K562 (cell line): Measurements from ENCODE around the gene ZNF598. TPM values are rescaled to one million over a fixed set of nuclear protein-coding genes. Genes with fewer than 3 reads are reported as not detected.

Experiments used
- ARID3B ChIP-seq: fragments of 250-450 bp; sonication (Bioruptor Pico); IDR thresholded peaks from 2 replicates; pipeline ENCODE4 v1.4.0; 2020; ENCODE audit warnings: borderline replicate concordance
- ARNT ChIP-seq, 2 experiments: fragments of 450-650 bp; IDR thresholded peaks; 2 replicates each; pipeline ENCODE4 v1.6.1; 2016; ENCODE audit warnings: mild to moderate bottlenecking in 1 of 2
- ATF7 ChIP-seq: fragments of 450-650 bp; IDR thresholded peaks from 2 replicates; pipeline ENCODE4 v1.7.1; 2014; ENCODE audit warnings: mild to moderate bottlenecking, moderate library complexity
- CBX1 ChIP-seq: sonication (generic); IDR thresholded peaks from 2 replicates; pipeline ENCODE4 v1.6.1; 2016; ENCODE audit warnings: antibody characterized with exemption, low read depth, mild to moderate bottlenecking
- CEBPZ ChIP-seq: fragments of 150-350 bp; IDR thresholded peaks from 2 replicates; pipeline ENCODE4 v1.6.1; 2014; ENCODE audit warnings: low read depth, mild to moderate bottlenecking, low read length, borderline replicate concordance
- FOXK1 ChIP-seq: sonication (generic); formaldehyde crosslinking; IDR thresholded peaks from 2 replicates; pipeline ENCODE4 v1.8.0; 2022; ENCODE audit warnings: missing genetic modification reagents, mild to moderate bottlenecking, borderline replicate concordance
- KLF16 ChIP-seq: IDR thresholded peaks from 2 replicates; pipeline ENCODE4 v1.6.1; 2016; ENCODE audit warnings: antibody characterized with exemption
- MTA2 ChIP-seq: fragments of 450-650 bp; IDR thresholded peaks from 2 replicates; pipeline ENCODE4 v1.6.1; 2016; ENCODE audit warnings: low read depth
- MYBL2 ChIP-seq, 2 experiments: fragments of 450-650 bp in 1 of 2; sonication (generic) in 1 of 2; formaldehyde crosslinking in 1 of 2; IDR thresholded peaks; 2 replicates each; pipeline versions ENCODE4 v1.6.1 to v1.8.1; 2017 to 2022; ENCODE audit warnings: borderline replicate concordance in 1 of 2, inconsistent platforms in 1 of 2, low read depth in 1 of 2, mild to moderate bottlenecking in 1 of 2, missing genetic modification reagents in 1 of 2, moderate library complexity in 1 of 2
- NR0B1 ChIP-seq: fragments of 450-650 bp; IDR thresholded peaks from one replicate; pipeline ENCODE4 v1.6.1; 2018; ENCODE audit warnings: mild to moderate bottlenecking, moderate library complexity; ENCODE audit not compliant: partially characterized antibody
- RBM39 ChIP-seq: fragments of 200-400 bp; formaldehyde crosslinking; optimal IDR thresholded peaks from 2 replicates; pipeline ENCODE3; 2018; ENCODE audit warnings: low read depth, low read length
- RFX7 ChIP-seq: fragments of 250-450 bp; sonication (Bioruptor Pico); IDR thresholded peaks from 2 replicates; pipeline ENCODE4 v1.5.1; 2021; ENCODE audit warnings: mild to moderate bottlenecking
- SREBF1 ChIP-seq: fragments of 150-350 bp; IDR thresholded peaks from 2 replicates; pipeline ENCODE4 v1.6.1; 2014; ENCODE audit warnings: antibody characterized with exemption, low read depth, low read length, borderline replicate concordance
- STAT5A ChIP-seq: IDR thresholded peaks from 2 replicates; pipeline ENCODE4 v1.6.1; 2012; ENCODE audit warnings: low read length, inconsistent platforms, borderline replicate concordance
- TFAM ChIP-seq: fragments of 250-450 bp; sonication (Bioruptor Pico); conservative IDR thresholded peaks from 2 replicates; pipeline ENCODE4 v1.5.0; 2021; ENCODE audit warnings: mild to moderate bottlenecking, moderate library complexity
- TFE3 ChIP-seq: fragments of 450-650 bp; formaldehyde crosslinking; IDR thresholded peaks from 2 replicates; pipeline ENCODE4 v1.4.0; 2020; ENCODE audit warnings: mild to moderate bottlenecking, mixed read lengths
- ZNF830 ChIP-seq: fragments of 250-450 bp; sonication (Bioruptor Pico); IDR thresholded peaks from 2 replicates; pipeline ENCODE4 v1.5.0; 2021; ENCODE audit warnings: mild to moderate bottlenecking
- polyA plus RNA-seq, 8 experiments: library from polyadenylated mRNA; depleted of rRNA in 4 of 8; stranded (reverse) in 5 of 8; unstranded in 3 of 8; fragments of >200 nt; fragmentation: Nextera tagmentation in 2 of 8; fragmentation: Illumina TruSeq in 1 of 8; extraction: Ambion mirVana in 2 of 8; extraction: Trizol in 1 of 8; gene quantifications; 2 replicates each; pipeline versions ENCODE4 v1.2.1 to v1.2.3, GENCODE V29; 2011 to 2014; ENCODE audit warnings: inconsistent platforms in 1 of 8, missing spikeins in 1 of 8
- total RNA-seq, 7 experiments: library from RNA; depleted of rRNA in 6 of 7; stranded (reverse); fragments of >200 nt in 6 of 7; fragmentation: Illumina TruSeq in 2 of 7; extraction: Trizol in 2 of 7; gene quantifications; 2 replicates each; pipeline versions ENCODE4 v1.2.1 to v1.2.3, GENCODE V29; 2011 to 2021; ENCODE audit warnings: low replicate concordance in 1 of 7
- TF ChIP-seq, protein P1 (sequence below), 3 experiments: fragments of 200-800 bp in 1 of 3; sonication (Bioruptor generic) in 1 of 3; sonication (generic) in 1 of 3; formaldehyde crosslinking in 1 of 3; IDR thresholded peaks; 2 replicates each; pipeline versions ENCODE4 v1.6.1 to v1.8.0; 2016 to 2022; ENCODE audit warnings: mild to moderate bottlenecking in 2 of 3, missing compliant biosample characterization in 2 of 3, missing genetic modification characterization in 2 of 3, missing genetic modification reagents in 1 of 3

Gene ZNF598
- total and polyA plus RNA-seq, 9 of the 15 experiments (the other 6 are each of a cell fraction or from before 2014, with no cell fraction given) = 0.11 to 115 (median 29.6) TPM

GRCh38 chr16:1959269-1960039 lies 50.2 kb downstream of the ZNF598 start, which contains the start of gene NDUFB10 (continued):
- TF ChIP-seq, protein P1, sequence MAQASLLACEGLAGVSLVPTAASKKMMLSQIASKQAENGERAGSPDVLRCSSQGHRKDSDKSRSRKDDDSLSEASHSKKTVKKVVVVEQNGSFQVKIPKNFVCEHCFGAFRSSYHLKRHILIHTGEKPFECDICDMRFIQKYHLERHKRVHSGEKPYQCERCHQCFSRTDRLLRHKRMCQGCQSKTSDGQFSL (CRISPR knock-in tag; IDR thresholded peaks at IDR 0.05) = no peak
- TF ChIP-seq, protein P1 (tag; IDR thresholded peaks at IDR 0.05) = no peak
- no peak for TF ChIP-seq ARNT (IDR thresholded peaks at IDR 0.05)
- TF ChIP-seq NR0B1 = no peak
- TF ChIP-seq FOXK1 (CRISPR knock-in tag) = no peak
- no peak for TF ChIP-seq ARID3B
- TF ChIP-seq STAT5A = no peak; the same call in 1 of the 2 replicates
- TF ChIP-seq TFAM (CRISPR knock-in tag) = no peak
- no peak for TF ChIP-seq MYBL2 (IDR thresholded peaks at IDR 0.05; ENCODE audit: low read depth)
- no peak for TF ChIP-seq MYBL2 (CRISPR knock-in tag; IDR thresholded peaks at IDR 0.05; ENCODE audit: borderline replicate concordance)
- TF ChIP-seq CBX1 = 0 out of 2 replicates have a peak, but pooled peaks have one; percentile 49
- TF ChIP-seq CEBPZ = no peak
- no peak for TF ChIP-seq ZNF830 (CRISPR knock-in tag)
- no peak for TF ChIP-seq SREBF1
- TF ChIP-seq RBM39 = no peak
- TF ChIP-seq ATF7 = peak; percentile 78
- TF ChIP-seq RFX7 (CRISPR knock-in tag) = no peak
- no peak for TF ChIP-seq MTA2
- TF ChIP-seq TFE3 (CRISPR knock-in tag) = no peak
- 0 out of 2 replicates have a peak, but pooled peaks have one; percentile 4 for TF ChIP-seq KLF16
